Measurements from ENCODE around the gene GRIK4. TPM values are rescaled to one million over a fixed set of nuclear protein-coding genes. Genes with fewer than 3 reads are reported as not detected.

The GRIK4 gene
- total and polyA plus RNA-seq, 2 of the 4 experiments (the other 2 are of a cell fraction) = 0.18 to 0.38 TPM

DNA sequence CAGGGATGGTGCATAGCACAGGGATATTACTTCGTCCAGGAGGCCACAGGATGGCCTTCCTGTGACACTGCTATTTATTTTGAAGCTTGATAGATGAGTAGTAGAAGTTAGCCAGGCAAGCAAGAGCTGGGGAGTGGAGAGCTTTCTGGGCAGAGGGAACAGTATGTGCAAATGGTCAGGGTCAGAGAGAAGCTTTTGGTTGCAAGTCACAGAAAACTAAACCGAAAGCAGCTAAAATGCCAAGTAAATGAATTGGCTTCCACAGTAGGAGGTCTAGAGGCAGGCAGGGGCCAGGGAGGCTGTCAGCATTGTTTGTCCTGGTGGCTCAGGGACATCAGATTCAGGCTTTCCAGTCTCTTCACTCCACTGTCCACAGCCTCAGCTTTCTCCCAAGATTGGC lies 247.5 kb downstream of the GRIK4 start:
- WGBS, 2 experiments (ENCODE audit: extremely low coverage in 2 of 2, insufficient read length in 1 of 2) = 26% methylated on average over 2 of the region's 2 CpGs; no CpG with 5 or more reads in 1 of the 2 experiments
- H3K14ac ChIP-seq (replicated peaks; ENCODE audit: low read depth, low read length) = no peak overlapping the region
- H4K20me1 ChIP-seq (ENCODE audit: insufficient read depth, low read length) = no peaks in the 10 kb centered on the region
- no peak overlapping the region for H2AK9ac ChIP-seq (replicated peaks; ENCODE audit: low read depth, low read length, poor library complexity)
- ATAC-seq (ENCODE audit: low read depth) = no peak
- no TSS peak for BruUV-seq (replicated peaks)
- no peak overlapping the region for H2BK120ac ChIP-seq (ENCODE audit: low read depth, low read length)
- dilution Hi-C loops (cut with HindIII; ENCODE audit: low sequenced_read_pairs, unreplicated experiment) (no loop called here), in situ Hi-C loops (cut with MboI; ENCODE audit: low sequenced_read_pairs) (no loop called here), intact Hi-C loops (cut with micrococcal nuclease) (no loop called here)
- DNase-seq = no peak
- H3K18ac ChIP-seq (ENCODE audit: low read depth, low read length) = no peak overlapping the region
- no peak overlapping the region for H3K4me3 ChIP-seq (ENCODE audit: insufficient read depth, low read depth, low read length)
- no peak overlapping the region for H2BK5ac ChIP-seq (ENCODE audit: low read depth, low read length, poor library complexity, severe bottlenecking)
- no peak overlapping the region for H4K8ac ChIP-seq (ENCODE audit: low read depth in 2 of 2, low read length in 2 of 2)
- H3K9me1 ChIP-seq (ENCODE audit: insufficient read depth, low read length) = no peaks in the 10 kb centered on the region
- H3K9ac ChIP-seq (ENCODE audit: low read depth, low read length) = no peak overlapping the region
- TF ChIP-seq NFE2L2 (IDR thresholded peaks at IDR 0.05; ENCODE audit: low read depth, low read length) (no peak), MAZ (IDR thresholded peaks at IDR 0.05; ENCODE audit: borderline replicate concordance, low read depth, low read length) (no peak), RFX5 (IDR thresholded peaks at IDR 0.05; ENCODE audit: low read depth, low read length) (no peak), SMC3 (IDR thresholded peaks at IDR 0.05; ENCODE audit: low read depth, low read length) (no peak), CHD1 (IDR thresholded peaks at IDR 0.05; ENCODE audit: low read depth, low read length) (no peak), FOS (IDR thresholded peaks at IDR 0.05; ENCODE audit: low read depth, low read length) (no peak), MAFK (IDR thresholded peaks at IDR 0.05; ENCODE audit: low read depth, low read length) (no peak), MXI1 (IDR thresholded peaks at IDR 0.05; ENCODE audit: borderline replicate concordance, low read depth, low read length) (no peak), BHLHE40 (IDR thresholded peaks at IDR 0.05; ENCODE audit: low read depth, low read length) (no peak), CEBPB (IDR thresholded peaks at IDR 0.05; ENCODE audit: low read depth, low read length) (no peak), RCOR1 (IDR thresholded peaks at IDR 0.05; ENCODE audit: insufficient replicate concordance, low read length) (no peak)
- TF ChIP-seq, protein P1, sequence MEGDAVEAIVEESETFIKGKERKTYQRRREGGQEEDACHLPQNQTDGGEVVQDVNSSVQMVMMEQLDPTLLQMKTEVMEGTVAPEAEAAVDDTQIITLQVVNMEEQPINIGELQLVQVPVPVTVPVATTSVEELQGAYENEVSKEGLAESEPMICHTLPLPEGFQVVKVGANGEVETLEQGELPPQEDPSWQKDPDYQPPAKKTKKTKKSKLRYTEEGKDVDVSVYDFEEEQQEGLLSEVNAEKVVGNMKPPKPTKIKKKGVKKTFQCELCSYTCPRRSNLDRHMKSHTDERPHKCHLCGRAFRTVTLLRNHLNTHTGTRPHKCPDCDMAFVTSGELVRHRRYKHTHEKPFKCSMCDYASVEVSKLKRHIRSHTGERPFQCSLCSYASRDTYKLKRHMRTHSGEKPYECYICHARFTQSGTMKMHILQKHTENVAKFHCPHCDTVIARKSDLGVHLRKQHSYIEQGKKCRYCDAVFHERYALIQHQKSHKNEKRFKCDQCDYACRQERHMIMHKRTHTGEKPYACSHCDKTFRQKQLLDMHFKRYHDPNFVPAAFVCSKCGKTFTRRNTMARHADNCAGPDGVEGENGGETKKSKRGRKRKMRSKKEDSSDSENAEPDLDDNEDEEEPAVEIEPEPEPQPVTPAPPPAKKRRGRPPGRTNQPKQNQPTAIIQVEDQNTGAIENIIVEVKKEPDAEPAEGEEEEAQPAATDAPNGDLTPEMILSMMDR (conservative IDR thresholded peaks at IDR 0.05; ENCODE audit: low read depth, low read length) = no peak
- TF ChIP-seq, protein P2, sequence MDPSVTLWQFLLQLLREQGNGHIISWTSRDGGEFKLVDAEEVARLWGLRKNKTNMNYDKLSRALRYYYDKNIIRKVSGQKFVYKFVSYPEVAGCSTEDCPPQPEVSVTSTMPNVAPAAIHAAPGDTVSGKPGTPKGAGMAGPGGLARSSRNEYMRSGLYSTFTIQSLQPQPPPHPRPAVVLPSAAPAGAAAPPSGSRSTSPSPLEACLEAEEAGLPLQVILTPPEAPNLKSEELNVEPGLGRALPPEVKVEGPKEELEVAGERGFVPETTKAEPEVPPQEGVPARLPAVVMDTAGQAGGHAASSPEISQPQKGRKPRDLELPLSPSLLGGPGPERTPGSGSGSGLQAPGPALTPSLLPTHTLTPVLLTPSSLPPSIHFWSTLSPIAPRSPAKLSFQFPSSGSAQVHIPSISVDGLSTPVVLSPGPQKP (IDR thresholded peaks at IDR 0.05; ENCODE audit: borderline replicate concordance, low read depth, low read length) = no peak
- TF ChIP-seq, protein P3, sequence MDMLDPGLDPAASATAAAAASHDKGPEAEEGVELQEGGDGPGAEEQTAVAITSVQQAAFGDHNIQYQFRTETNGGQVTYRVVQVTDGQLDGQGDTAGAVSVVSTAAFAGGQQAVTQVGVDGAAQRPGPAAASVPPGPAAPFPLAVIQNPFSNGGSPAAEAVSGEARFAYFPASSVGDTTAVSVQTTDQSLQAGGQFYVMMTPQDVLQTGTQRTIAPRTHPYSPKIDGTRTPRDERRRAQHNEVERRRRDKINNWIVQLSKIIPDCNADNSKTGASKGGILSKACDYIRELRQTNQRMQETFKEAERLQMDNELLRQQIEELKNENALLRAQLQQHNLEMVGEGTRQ (IDR thresholded peaks at IDR 0.05; ENCODE audit: low read depth, low read length) = no peak
- no peak overlapping the region for H2AFZ ChIP-seq (replicated peaks; ENCODE audit: low read length, poor library complexity)
- no peak overlapping the region for H3K27ac ChIP-seq (ENCODE audit: insufficient read depth, low read length)
- no peak overlapping the region for H3K4me2 ChIP-seq (ENCODE audit: low read depth, low read length)
- no peaks in the 10 kb centered on the region for H3K79me1 ChIP-seq (ENCODE audit: low read depth in 1 of 2, low read length in 2 of 2)
- H3K4ac ChIP-seq (ENCODE audit: low read depth, low read length) = no peak overlapping the region
- H3K4me1 ChIP-seq (ENCODE audit: control insufficient read depth, insufficient read depth, low read length) = no peaks in the 10 kb centered on the region
- no peak overlapping the region for H2BK15ac ChIP-seq (ENCODE audit: low read depth, low read length)
- no peaks in the 10 kb centered on the region for H3K36me3 ChIP-seq (ENCODE audit: control insufficient read depth, insufficient read depth, low read length)
- H4K5ac ChIP-seq (ENCODE audit: low read depth, low read length) = no peak overlapping the region
- no peak overlapping the region for H2BK20ac ChIP-seq (ENCODE audit: low read depth, low read length)
- H3K56ac ChIP-seq (ENCODE audit: extremely low read depth, insufficient read depth, low read length) = no peak overlapping the region
- ChIA-PET CTCF (interaction anchor here (0.6 kb wide), 1 partner anchor 460 kb away, joined by 6 read pairs; no protein-coding TSS in a partner anchor), POLR2A (ENCODE audit: unreplicated experiment) (no interaction called here)
- no peaks in the 10 kb centered on the region; the same call in 1 of the 2 replicates for H3K27me3 ChIP-seq (ENCODE audit: control insufficient read depth, insufficient read depth, low read length)
- no peak overlapping the region for H4K91ac ChIP-seq (ENCODE audit: insufficient read depth, low read depth, low read length)
- H2AK5ac ChIP-seq (ENCODE audit: low read depth, low read length) = no peak overlapping the region
- no peak overlapping the region for H3K23ac ChIP-seq (ENCODE audit: low read depth, low read length)
- no peaks in the 10 kb centered on the region for H3K9me3 ChIP-seq (ENCODE audit: control insufficient read depth, insufficient read depth, low read length)
